Skin of body (tissue), 2 donors: ENCODE data around the gene ATP4B. TPM values are rescaled to one million over a fixed set of nuclear protein-coding genes. Genes with fewer than 3 reads are reported as not detected.

Experiments
- DNase-seq: peaks from one replicate; lab custom pipeline; 2025; lab: John Stamatoyannopoulos, UW
- total RNA-seq: library from RNA; depleted of rRNA; stranded (reverse); fragments of >200 nt; gene quantifications from one replicate; pipeline ENCODE4 v1.2.3, GENCODE V29; 2014

Gene ATP4B
- total RNA-seq, 1 donor from 2014 or later = not detected

GRCh38 chr13:113656831-113657671 lies 947 bp downstream of the ATP4B start:
- DNase-seq = no peak

GRCh38 chr13:113656003-113656588 lies 1.9 kb downstream of the ATP4B start:
- DNase-seq = no peak

GRCh38 chr13:113655346-113656002 lies 2.5 kb downstream of the ATP4B start:
- DNase-seq = no peak

- no peak for DNase-seq
These were observed 3.2 kb downstream of the ATP4B start for GRCh38 chr13:113654591-113655345.

GRCh38 chr13:113654175-113654560 lies 3.8 kb downstream of the ATP4B start:
- no peak for DNase-seq

GRCh38 chr13:113653264-113654174 lies 4.5 kb downstream of the ATP4B start:
- no peak for DNase-seq

- DNase-seq = no peak
These were observed 5.4 kb downstream of the ATP4B start for GRCh38 chr13:113652404-113653263.

- no peak for DNase-seq
These were observed 6.2 kb downstream of the ATP4B start for GRCh38 chr13:113651511-113652403.

- DNase-seq = no peak
These were observed 7.3 kb downstream of the ATP4B start for GRCh38 chr13:113650731-113651148.

GRCh38 chr13:113650275-113650674 lies 7.7 kb downstream of the ATP4B start:
- DNase-seq = no peak

- no peak for DNase-seq
These were observed 8.8 kb downstream of the ATP4B start for GRCh38 chr13:113649212-113649611.

- no peak for DNase-seq
These were observed 9.8 kb downstream of the ATP4B start for GRCh38 chr13:113648216-113648610.

- peak; percentile 15 for DNase-seq
These were observed 10.4 kb downstream of the ATP4B start for GRCh38 chr13:113647351-113648215.

- DNase-seq = no peak
These were observed 11.1 kb downstream of the ATP4B start for GRCh38 chr13:113646921-113647340.

GRCh38 chr13:113646376-113646775 lies 11.6 kb downstream of the ATP4B start:
- no peak for DNase-seq

- no peak for DNase-seq
These were observed 12.7 kb downstream of the ATP4B start for GRCh38 chr13:113645329-113645728.

GRCh38 chr13:113644800-113645199 lies 13.2 kb downstream of the ATP4B start:
- DNase-seq = no peak

GRCh38 chr13:113643593-113643992 lies 14.4 kb downstream of the ATP4B start:
- no peak for DNase-seq
